ENCODE results near the gene ROBO1.
"Not testable (repeated sequence)": the region's sequence is repeated elsewhere in the genome, so short reads cannot be mapped to it uniquely, and the experiment has no call there.

ROBO1 gene

DNA sequence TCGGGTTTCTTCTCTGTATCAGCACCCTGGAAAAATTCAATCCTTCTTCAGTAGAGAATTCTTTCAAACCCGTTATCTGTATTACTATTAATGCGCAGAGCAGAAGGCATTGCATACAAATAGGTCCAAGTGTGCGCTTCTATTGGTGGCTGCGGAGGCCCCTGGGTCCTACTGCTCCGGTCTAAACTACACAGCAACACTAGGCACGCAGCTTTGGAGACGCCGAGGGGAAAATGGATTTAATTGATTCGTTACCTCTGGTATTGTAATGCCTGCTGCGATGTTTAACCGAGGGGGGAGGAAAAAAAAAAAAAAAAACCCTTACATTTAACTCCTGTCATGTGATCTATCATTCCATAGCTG is at the start of gene ROBO1:
Gene ROBO1 (minus strand): TSS at position 94 of the 363 bp plus-strand sequence.
- DNase-seq = no peak

GRCh38 chr3:79817224-79817623 is 49.4 kb upstream of the ROBO1 start:
- DNase-seq = no peak

- no peak for DNase-seq
These were observed 47.7 kb upstream of the ROBO1 start for GRCh38 chr3:79815478-79815877.

DNA sequence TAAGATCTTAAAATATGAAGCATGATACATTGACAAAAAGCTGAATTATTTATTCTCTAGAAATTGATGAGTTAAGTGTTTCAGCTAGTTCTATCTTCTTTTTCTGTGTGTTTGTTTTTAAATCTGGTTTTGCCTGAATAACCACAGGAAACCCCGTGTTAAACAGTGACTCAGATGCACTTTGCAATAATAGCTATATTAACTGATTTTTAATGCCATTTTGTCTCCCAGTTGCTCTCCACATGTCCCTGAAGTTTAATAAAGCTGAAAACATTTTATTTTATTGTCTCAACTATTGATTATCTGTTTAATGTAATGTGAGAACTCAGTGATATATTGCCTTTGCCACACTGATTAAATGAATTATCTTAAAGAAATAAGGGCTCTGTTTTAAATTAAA is 42.8 kb upstream of the ROBO1 start:
- DNase-seq = no peak

GRCh38 chr3:79810092-79810491 is 42.3 kb upstream of the ROBO1 start:
- no peak for DNase-seq

GRCh38 chr3:79809106-79809505 is 41.3 kb upstream of the ROBO1 start:
- DNase-seq = no peak

DNA sequence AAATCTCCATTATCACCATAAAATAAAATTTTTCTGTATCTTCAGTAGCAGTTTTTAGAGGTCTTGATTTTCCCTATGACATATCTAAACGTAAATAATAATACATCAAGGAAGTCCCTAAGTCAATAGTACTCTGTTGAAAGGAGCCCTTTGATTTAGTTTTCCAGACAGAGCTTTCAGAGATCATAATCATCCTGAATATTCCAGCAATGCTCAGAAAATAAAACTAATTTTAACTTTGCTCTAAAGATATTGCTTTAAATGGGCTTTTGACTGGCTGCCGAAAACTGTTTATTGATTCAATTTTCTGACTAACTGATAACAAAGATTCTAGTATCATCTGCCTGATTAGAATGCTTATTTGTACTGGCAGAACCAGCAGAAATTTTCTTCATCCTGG is 40.7 kb upstream of the ROBO1 start:
- DNase-seq = no peak

DNA sequence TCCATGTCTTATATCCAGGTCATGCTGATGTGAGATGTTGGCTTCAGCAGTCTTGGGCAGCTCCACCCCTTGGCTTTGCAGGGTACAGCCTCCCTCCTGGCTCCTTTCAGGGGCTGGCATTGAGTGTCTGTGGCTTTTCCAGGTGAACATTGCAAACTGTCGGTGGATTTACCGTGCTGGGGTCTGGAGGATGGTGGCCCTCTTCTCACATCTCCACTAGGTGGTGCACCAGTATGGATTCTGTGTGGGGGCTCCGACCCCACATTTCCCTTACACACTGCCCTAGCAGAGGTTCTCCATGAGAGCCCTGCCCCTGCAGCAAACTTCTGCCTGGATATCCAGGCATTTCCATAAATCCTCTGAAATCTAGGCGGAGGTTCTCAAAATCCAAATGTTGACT is 22.4 kb upstream of the ROBO1 start:
- DNase-seq = not testable (repeated sequence)

DNA sequence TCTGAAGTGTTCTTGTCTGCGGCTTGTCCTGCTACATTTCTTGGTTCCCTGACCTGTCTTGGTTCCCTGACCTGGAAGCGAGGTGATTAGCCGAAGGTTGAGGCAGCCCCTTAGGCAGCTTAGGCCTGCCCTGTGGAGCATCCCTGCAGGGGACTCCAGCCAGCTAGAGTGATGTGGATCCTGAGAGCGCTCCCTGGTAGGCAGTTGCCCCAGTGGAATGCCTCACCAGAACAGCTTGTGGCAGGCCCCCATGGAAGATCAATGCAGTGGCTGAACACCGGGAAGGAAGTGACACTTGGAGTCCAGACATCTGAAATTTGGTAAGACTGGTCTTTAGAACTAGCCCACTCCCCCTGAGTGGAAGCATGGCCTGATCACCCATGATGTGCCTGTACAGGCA is 5.5 kb upstream of the ROBO1 start:
- no peak for DNase-seq

GRCh38 chr3:79769229-79769628 is 1.4 kb upstream of the ROBO1 start:
- no peak for DNase-seq

- no peak for DNase-seq
These were observed 449 bp downstream of the ROBO1 start for GRCh38 chr3:79767194-79767904.

GRCh38 chr3:79766496-79767193 is 1.2 kb downstream of the ROBO1 start:
- DNase-seq = no peak

DNA sequence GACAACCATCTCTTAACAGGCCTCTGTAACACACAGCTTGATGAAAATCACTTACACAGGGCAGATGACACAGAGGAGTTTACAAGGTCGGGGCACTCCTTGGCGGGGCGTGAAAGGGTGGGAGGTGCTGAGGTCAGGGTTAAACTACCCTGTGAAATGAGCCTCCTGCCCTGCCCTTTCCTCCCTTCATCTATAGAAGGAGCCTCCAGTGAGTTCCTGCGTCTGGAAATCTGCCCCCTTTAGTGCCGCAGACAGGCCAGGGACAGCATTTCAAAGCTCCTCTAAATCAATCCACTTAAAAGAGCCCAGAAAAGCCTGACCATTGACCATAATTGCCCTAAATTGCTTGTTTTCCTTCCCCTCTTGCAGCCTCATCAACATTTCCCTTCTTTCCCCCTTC is 1.9 kb downstream of the ROBO1 start:
- no peak for DNase-seq

DNA sequence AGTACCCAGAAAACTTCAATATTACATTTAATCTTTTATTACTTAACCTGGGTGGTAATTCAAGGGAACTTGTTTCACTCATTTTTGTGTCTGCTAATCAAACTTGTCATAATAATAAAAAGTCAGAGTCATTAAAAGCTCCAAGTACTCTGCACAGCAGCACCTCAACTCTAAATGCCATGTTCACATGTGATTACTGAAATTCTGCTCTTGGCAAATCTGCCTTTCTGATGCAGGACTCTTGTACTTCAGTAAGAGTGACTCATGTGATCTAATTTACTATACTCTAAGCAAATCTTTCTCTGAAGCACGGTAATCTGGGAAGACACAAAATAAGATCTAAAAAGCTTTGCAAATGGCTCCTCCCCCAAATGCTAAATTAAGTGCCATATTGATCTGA is 6.4 kb downstream of the ROBO1 start:
- no peak for DNase-seq

DNA sequence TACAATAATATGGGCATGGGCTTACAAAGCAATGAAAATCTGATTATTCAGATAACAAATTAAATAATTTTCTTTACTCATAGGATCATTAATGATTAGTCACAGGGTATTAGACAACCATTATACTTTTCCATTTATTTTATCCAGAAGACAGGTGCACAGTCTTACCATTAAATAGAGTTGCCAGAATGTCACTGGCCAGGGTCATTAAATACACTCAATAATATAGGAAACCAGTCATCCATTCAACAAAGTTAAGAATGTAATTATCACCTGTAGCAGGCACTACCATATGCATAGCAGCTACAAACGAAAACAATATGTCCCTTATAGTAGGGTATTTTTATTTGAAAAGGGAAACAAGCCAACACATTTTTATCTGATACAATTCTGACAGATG is 16.1 kb downstream of the ROBO1 start:
- no peak for DNase-seq

GRCh38 chr3:79737530-79737929 is 30.3 kb downstream of the ROBO1 start:
- no peak for DNase-seq

DNA sequence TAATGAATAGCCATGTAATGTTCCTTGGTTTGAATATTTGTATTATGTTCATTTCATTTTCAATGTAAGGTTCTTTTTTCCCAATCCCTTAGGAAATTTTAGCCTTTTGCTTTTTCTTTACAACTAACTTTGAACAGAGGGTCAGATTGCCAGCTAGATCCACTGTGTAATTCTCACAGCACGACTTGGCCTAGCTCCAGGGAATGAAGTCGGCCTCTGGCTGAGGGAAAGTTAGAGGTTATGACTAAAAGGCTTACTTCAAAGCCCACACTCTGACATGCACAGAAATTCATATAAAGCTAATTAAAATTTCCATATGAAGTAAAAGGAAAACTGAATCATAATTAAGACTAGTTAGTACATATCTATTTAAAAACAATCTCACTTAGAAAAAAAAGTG is 38.7 kb downstream of the ROBO1 start:
- no peak for DNase-seq

DNA sequence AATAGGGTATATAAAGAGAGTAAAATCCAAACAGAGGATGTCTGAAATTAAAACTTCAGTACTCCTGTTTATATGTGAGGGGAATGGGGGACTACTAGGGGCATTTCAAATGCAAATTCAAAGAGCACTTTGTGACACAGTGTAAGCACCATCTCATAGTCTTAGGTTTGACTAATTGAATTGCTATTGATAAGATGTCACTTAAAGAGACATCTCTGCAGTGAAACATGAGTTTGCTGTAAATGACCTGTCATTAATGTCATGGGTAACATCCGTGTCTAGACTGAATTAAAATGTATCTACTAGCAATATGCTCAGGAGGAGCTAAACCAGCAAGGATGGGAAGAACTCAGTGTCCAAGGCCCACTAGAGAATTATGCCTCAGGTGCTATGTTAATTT is 41.0 kb downstream of the ROBO1 start:
- DNase-seq = no peak

DNA sequence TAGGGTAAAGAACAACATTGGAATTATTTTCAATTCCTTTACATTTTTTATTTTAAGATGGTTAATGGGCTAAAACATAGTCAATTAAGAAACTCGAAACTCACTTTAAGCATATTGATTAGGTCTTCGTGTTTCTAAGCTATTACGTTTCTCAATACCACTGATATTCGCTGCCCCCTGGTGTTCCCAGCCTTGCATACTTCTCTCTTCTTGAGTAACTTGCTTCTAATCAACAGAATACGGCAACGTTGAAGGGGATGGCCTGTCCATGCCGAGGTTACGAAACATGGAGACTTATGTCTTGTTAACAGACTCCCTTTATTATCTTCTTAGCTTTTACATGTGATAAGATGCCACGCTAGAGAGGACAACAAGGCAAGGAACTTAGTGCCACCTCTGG is 43.6 kb downstream of the ROBO1 start:
- no peak for DNase-seq

GRCh38 chr3:79690072-79690471 is 77.7 kb downstream of the ROBO1 start:
- no peak for DNase-seq

GRCh38 chr3:79685108-79685507 is 82.7 kb downstream of the ROBO1 start:
- DNase-seq = no peak

DNA sequence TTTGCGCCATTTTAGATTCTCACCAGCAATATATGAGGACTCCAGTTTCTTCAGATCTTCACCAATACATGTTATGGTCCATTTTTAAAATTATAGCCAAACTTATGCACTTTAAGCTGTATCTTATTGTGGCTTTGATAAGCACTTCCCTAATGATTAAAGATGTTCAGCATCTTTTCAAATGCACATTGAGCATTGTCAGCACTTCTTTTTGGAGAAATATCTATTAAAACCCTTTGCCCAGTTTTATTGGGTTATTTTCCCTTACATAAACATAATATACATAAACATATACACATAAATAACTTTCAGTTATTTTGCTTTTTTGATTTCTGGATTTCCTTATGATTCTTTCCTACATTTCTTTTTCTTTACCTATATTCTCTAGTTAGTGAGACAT is 83.8 kb downstream of the ROBO1 start:
- no peak for DNase-seq

DNA sequence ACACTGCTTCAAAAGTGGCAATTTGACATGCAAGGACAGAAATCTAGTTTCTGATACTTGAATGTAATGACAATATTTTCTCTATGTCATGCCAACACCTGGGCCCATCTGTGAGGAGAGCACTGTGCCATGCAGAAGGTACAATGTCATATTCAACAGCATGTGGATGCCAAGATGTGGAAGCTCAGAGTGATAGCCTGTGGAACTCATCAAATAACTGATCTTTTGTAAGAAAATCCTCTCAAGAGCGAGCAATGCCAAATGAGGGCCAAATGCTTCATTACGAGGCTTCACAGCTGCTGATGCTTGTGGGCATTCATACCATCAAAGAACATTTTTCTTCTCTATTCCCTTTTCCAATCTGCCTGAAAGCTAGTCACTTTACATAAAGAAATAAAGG is 95.1 kb downstream of the ROBO1 start:
- DNase-seq = no peak

DNA sequence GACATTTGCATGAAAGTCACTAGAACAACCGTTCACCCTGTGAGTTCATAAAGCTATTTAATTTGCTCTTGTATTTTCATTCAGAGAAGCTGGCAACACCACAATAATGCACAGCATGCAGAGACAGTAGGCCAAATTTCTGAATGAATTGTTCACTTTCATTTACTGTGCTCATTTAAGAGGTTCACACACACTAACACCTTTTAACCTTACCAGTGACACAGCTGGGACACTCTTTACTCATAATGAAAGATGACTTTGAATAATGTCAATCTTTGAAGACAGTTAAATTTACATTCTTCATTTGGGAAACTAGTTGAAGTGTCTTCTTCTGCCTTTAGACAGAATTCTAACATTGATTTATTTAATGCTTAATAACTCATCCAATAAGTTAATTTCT is 95.7 kb downstream of the ROBO1 start:
- no peak for DNase-seq

DNA sequence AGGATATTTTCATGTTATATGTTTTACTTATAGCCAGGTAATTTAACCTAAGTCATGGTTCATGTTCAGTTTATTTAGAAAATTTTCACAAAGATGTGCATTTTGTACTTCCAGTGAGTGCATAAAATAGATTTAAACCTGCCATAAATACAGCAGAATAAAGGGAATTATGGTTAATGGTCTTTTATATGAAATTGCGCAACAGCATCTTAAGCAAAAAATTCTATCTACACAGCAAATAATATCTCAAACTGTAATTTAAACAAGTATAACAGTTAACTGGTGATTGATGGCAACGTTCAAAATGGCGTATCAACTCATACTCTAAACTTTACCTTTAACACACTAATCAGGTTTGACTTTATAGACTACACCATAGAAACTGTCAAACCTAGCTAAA is 97.6 kb downstream of the ROBO1 start:
- DNase-seq = no peak
